ENCODE results near the gene PKD1L1.

DNA sequence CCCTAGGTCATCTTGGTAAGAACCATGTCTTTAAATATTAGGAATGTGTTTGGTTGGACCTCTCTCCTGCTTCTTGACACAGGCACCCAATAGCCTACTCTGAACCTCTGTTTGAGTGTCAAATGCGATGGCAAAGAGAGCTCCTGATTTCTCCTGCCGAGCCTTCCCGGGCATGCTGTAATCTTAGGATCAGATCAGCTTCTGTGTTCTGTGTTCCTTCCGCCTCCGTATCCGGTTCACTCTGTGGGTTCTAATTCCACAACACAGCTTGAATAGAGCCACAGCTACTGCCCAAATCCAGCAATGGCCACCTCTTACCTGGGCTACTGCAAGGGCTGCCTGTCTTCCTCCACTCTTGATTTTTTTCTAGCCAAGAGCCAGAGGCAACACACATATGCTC is 201.1 kb downstream of the PKD1L1 start:
- TF ChIP-seq, protein P1, sequence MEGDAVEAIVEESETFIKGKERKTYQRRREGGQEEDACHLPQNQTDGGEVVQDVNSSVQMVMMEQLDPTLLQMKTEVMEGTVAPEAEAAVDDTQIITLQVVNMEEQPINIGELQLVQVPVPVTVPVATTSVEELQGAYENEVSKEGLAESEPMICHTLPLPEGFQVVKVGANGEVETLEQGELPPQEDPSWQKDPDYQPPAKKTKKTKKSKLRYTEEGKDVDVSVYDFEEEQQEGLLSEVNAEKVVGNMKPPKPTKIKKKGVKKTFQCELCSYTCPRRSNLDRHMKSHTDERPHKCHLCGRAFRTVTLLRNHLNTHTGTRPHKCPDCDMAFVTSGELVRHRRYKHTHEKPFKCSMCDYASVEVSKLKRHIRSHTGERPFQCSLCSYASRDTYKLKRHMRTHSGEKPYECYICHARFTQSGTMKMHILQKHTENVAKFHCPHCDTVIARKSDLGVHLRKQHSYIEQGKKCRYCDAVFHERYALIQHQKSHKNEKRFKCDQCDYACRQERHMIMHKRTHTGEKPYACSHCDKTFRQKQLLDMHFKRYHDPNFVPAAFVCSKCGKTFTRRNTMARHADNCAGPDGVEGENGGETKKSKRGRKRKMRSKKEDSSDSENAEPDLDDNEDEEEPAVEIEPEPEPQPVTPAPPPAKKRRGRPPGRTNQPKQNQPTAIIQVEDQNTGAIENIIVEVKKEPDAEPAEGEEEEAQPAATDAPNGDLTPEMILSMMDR (IDR thresholded peaks at IDR 0.05): no peak
- no peak for TF ChIP-seq POLR2AphosphoS5 (IDR thresholded peaks at IDR 0.05)

All from sigmoid colon (tissue), 4 donors.